ENCODE measurements around the gene DOCK1.

The DOCK1 gene

GRCh38 chr10:127356360-127356759, 451.1 kb downstream of the DOCK1 start:
- H3K9me3 ChIP-seq (ENCODE audit: control insufficient read depth, low read length) = no peaks in the 10 kb centered on the region
- no peaks in the 10 kb centered on the region for H3K4me1 ChIP-seq (ENCODE audit: control insufficient read depth, insufficient read depth, low read length)
- no peak overlapping the region for H3K4me3 ChIP-seq (ENCODE audit: low read length)

GRCh38 chr10:127357265-127357664, 452.0 kb downstream of the DOCK1 start:
- no peaks in the 10 kb centered on the region for H3K27me3 ChIP-seq (ENCODE audit: control insufficient read depth, insufficient read depth, low read length)

More at GRCh38 chr10:127356360-127356759, 451.1 kb downstream of the DOCK1 start:
- Histone ChIP-seq H3K36me3 (ENCODE audit: control insufficient read depth, insufficient read depth, low read length) (no peaks in the 10 kb centered on the region), H3K9ac (ENCODE audit: low read length) (no peak overlapping the region), H3K27me3 (ENCODE audit: control insufficient read depth, insufficient read depth, low read length) (no peaks in the 10 kb centered on the region)

GRCh38 chr10:127358337-127358736, 453.1 kb downstream of the DOCK1 start:
- H3K9me3 ChIP-seq (ENCODE audit: control insufficient read depth, low read length) = no peaks in the 10 kb centered on the region
- H3K4me1 ChIP-seq (ENCODE audit: control insufficient read depth, insufficient read depth, low read length) = no peaks in the 10 kb centered on the region
- no peak overlapping the region for H3K9ac ChIP-seq (ENCODE audit: low read length)
- no peaks in the 10 kb centered on the region for H3K36me3 ChIP-seq (ENCODE audit: control insufficient read depth, insufficient read depth, low read length)
- no peaks in the 10 kb centered on the region for H3K27me3 ChIP-seq (ENCODE audit: control insufficient read depth, insufficient read depth, low read length)
- no peak overlapping the region for H3K4me3 ChIP-seq (ENCODE audit: low read length)

More at GRCh38 chr10:127357265-127357664, 452.0 kb downstream of the DOCK1 start:
- no peak overlapping the region for H3K9ac ChIP-seq (ENCODE audit: low read length)
- H3K4me3 ChIP-seq (ENCODE audit: low read length) = no peak overlapping the region
- H3K4me1 ChIP-seq (ENCODE audit: control insufficient read depth, insufficient read depth, low read length) = no peaks in the 10 kb centered on the region
- H3K36me3 ChIP-seq (ENCODE audit: control insufficient read depth, insufficient read depth, low read length) = no peaks in the 10 kb centered on the region
- H3K9me3 ChIP-seq (ENCODE audit: control insufficient read depth, low read length) = no peaks in the 10 kb centered on the region

DNA sequence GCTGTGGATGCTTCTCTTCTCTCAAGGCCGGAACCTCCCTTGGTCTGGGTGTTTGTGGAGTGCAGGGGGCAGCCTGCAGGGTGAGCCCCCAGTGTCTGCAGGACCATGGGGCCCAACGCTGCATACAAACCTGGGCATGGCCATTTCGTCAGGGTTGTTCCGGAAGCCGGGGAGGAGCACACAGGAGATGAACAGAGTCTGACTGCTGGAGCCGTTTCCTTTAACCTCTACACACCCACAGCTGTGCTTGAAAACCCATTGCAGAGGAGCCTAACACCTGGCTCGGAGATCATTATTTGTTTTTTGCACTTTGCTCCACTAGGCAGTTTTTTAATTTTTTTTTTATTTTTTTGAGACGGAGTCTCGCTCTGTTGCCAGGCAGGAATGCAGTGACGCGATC, 458.8 kb downstream of the DOCK1 start:
- H3K27me3 ChIP-seq (ENCODE audit: control insufficient read depth, insufficient read depth, low read length) = no peaks in the 10 kb centered on the region
- H3K4me3 ChIP-seq (ENCODE audit: low read length) = no peak overlapping the region
- no peak overlapping the region for H3K9ac ChIP-seq (ENCODE audit: low read length)
- H3K36me3 ChIP-seq (ENCODE audit: control insufficient read depth, insufficient read depth, low read length) = no peaks in the 10 kb centered on the region
- H3K9me3 ChIP-seq (ENCODE audit: control insufficient read depth, low read length) = no peaks in the 10 kb centered on the region
- H3K4me1 ChIP-seq (ENCODE audit: control insufficient read depth, insufficient read depth, low read length) = no peaks in the 10 kb centered on the region

DNA sequence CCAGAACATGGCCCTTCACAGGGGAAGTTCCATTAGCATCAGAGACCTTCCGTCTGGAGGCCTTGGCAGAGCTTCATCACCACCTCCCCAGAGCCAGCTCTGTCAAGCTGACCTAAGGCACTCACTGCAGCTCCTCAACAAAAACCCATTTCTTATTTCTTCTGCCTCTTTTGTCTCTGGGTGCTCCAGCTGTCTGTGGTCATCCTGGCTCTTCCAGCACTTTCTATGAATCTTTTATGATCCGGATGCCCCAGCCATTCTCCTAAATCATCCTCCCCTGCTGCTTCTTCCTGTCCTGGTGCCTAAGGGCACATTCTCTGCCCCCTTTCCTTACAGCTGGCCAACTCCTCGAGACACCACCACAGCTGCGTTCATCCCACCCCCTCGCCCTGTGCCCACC, 462.9 kb downstream of the DOCK1 start:
- no peak overlapping the region for H3K9ac ChIP-seq (ENCODE audit: low read length)
- no peaks in the 10 kb centered on the region for H3K27me3 ChIP-seq (ENCODE audit: control insufficient read depth, insufficient read depth, low read length)
- no peaks in the 10 kb centered on the region for H3K36me3 ChIP-seq (ENCODE audit: control insufficient read depth, insufficient read depth, low read length)
- H3K4me1 ChIP-seq (ENCODE audit: control insufficient read depth, insufficient read depth, low read length) = no peaks in the 10 kb centered on the region
- no peak overlapping the region for H3K4me3 ChIP-seq (ENCODE audit: low read length)
- no peaks in the 10 kb centered on the region for H3K9me3 ChIP-seq (ENCODE audit: control insufficient read depth, low read length)

- H3K36me3 ChIP-seq (ENCODE audit: control insufficient read depth, insufficient read depth, low read length) = no peaks in the 10 kb centered on the region
- H3K4me3 ChIP-seq (ENCODE audit: low read length) = no peak overlapping the region
- H3K27me3 ChIP-seq (ENCODE audit: control insufficient read depth, insufficient read depth, low read length) = no peaks in the 10 kb centered on the region
- H3K4me1 ChIP-seq (ENCODE audit: control insufficient read depth, insufficient read depth, low read length) = no peaks in the 10 kb centered on the region
- H3K9ac ChIP-seq (ENCODE audit: low read length) = no peak overlapping the region
- no peaks in the 10 kb centered on the region for H3K9me3 ChIP-seq (ENCODE audit: control insufficient read depth, low read length)
Measured at GRCh38 chr10:127368929-127369328, 463.7 kb downstream of the DOCK1 start.

GRCh38 chr10:127370601-127371000, 465.4 kb downstream of the DOCK1 start:
- Histone ChIP-seq H3K27me3 (ENCODE audit: control insufficient read depth, insufficient read depth, low read length) (no peaks in the 10 kb centered on the region), H3K4me1 (ENCODE audit: control insufficient read depth, insufficient read depth, low read length) (no peaks in the 10 kb centered on the region), H3K9ac (ENCODE audit: low read length) (no peak overlapping the region), H3K36me3 (ENCODE audit: control insufficient read depth, insufficient read depth, low read length) (no peaks in the 10 kb centered on the region), H3K9me3 (ENCODE audit: control insufficient read depth, low read length) (no peaks in the 10 kb centered on the region), H3K4me3 (ENCODE audit: low read length) (no peak overlapping the region)

- H3K4me3 ChIP-seq (ENCODE audit: low read length) = no peak overlapping the region
- H3K9me3 ChIP-seq (ENCODE audit: control insufficient read depth, low read length) = no peaks in the 10 kb centered on the region
- no peaks in the 10 kb centered on the region for H3K27me3 ChIP-seq (ENCODE audit: control insufficient read depth, insufficient read depth, low read length)
- H3K4me1 ChIP-seq (ENCODE audit: control insufficient read depth, insufficient read depth, low read length) = no peaks in the 10 kb centered on the region
- H3K9ac ChIP-seq (ENCODE audit: low read length) = no peak overlapping the region
- H3K36me3 ChIP-seq (ENCODE audit: control insufficient read depth, insufficient read depth, low read length) = no peaks in the 10 kb centered on the region
Measured at GRCh38 chr10:127372361-127372760, 467.1 kb downstream of the DOCK1 start.

DNA sequence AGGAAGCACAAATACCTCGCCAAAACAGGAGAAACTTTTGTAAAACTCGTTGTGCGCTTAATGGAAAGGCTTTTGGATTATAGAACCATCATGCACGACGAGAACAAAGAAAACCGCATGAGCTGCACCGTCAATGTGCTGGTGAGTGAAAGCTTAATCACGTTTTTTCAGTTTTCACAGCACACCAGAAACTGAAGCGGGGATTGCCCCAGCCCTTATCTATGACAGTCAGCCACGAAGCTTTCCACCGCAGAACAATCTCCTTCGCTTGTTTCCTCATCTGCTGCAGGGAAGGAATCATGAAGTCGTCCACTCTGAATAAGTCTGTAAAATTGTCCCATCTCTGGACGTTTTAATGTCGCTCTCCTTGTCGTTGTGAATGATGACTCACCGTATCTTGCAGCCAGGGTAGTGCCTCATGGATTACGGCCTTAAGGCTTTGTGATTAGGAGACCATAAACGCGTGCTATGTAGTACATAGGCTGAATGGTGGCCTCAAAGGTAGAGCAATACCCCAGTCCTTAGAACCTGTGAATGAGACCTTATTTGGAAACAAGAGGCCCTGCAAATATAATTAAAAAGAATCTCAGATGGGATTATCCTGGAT, 468.9 kb downstream of the DOCK1 start:
- H3K4me1 ChIP-seq (ENCODE audit: control insufficient read depth, insufficient read depth, low read length) = no peaks in the 10 kb centered on the region
- H3K36me3 ChIP-seq (ENCODE audit: control insufficient read depth, insufficient read depth, low read length) = no peaks in the 10 kb centered on the region
- no peaks in the 10 kb centered on the region for H3K9me3 ChIP-seq (ENCODE audit: control insufficient read depth, low read length)
- H3K27me3 ChIP-seq (ENCODE audit: control insufficient read depth, insufficient read depth, low read length) = no peaks in the 10 kb centered on the region
- no peak overlapping the region for H3K9ac ChIP-seq (ENCODE audit: low read length)
- no peak overlapping the region for H3K4me3 ChIP-seq (ENCODE audit: low read length)

DNA sequence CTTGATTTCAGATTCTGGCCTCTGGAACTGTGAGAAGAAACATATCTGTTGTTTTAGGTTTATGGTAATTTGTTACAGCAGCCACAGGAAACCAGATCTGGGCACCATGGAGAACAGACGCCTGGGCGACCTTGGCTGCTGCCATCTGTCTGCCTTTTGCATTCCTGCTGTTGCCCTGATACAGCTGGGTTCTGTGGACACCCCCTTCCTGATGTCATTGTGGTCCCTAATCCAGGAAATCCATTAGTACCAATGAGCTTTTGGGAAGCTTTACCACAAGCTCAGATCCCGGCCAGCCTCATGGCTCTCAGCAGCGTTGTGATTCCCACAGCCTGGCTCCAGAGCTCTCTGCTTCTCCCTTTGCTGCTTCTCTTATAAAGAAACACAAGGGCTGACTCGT, 469.7 kb downstream of the DOCK1 start:
- no peaks in the 10 kb centered on the region for H3K4me1 ChIP-seq (ENCODE audit: control insufficient read depth, insufficient read depth, low read length)
- no peaks in the 10 kb centered on the region for H3K36me3 ChIP-seq (ENCODE audit: control insufficient read depth, insufficient read depth, low read length)
- H3K27me3 ChIP-seq (ENCODE audit: control insufficient read depth, insufficient read depth, low read length) = no peaks in the 10 kb centered on the region
- H3K9me3 ChIP-seq (ENCODE audit: control insufficient read depth, low read length) = no peaks in the 10 kb centered on the region
- H3K4me3 ChIP-seq (ENCODE audit: low read length) = no peak overlapping the region
- no peak overlapping the region for H3K9ac ChIP-seq (ENCODE audit: low read length)

DNA sequence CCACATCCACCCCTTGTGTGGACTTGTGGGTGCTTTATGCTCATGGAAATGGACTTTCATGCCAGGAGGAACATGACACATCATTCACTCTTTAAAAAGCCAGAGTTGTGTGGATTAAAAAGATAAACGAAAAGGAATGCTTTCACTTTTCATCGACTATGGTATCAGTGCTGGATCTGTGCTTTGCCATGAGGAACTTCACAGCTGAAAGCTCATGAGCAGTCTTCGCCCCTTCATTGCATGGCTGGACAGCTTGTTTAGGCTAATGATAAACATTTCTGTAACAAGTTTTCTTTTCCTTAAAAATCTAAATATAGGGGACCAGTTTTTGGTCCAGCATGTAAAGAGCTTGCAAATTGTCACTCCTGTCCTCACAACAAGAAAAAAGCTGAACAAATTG, 470.2 kb downstream of the DOCK1 start:
- no peaks in the 10 kb centered on the region for H3K27me3 ChIP-seq (ENCODE audit: control insufficient read depth, insufficient read depth, low read length)
- no peaks in the 10 kb centered on the region for H3K9me3 ChIP-seq (ENCODE audit: control insufficient read depth, low read length)
- H3K4me1 ChIP-seq (ENCODE audit: control insufficient read depth, insufficient read depth, low read length) = no peaks in the 10 kb centered on the region
- no peaks in the 10 kb centered on the region for H3K36me3 ChIP-seq (ENCODE audit: control insufficient read depth, insufficient read depth, low read length)
- no peak overlapping the region for H3K9ac ChIP-seq (ENCODE audit: low read length)
- H3K4me3 ChIP-seq (ENCODE audit: low read length) = no peak overlapping the region

- Histone ChIP-seq H3K4me1 (ENCODE audit: control insufficient read depth, insufficient read depth, low read length) (no peaks in the 10 kb centered on the region), H3K36me3 (ENCODE audit: control insufficient read depth, insufficient read depth, low read length) (no peaks in the 10 kb centered on the region), H3K9ac (ENCODE audit: low read length) (no peak overlapping the region), H3K9me3 (ENCODE audit: control insufficient read depth, low read length) (no peaks in the 10 kb centered on the region), H3K4me3 (ENCODE audit: low read length) (no peak overlapping the region), H3K27me3 (ENCODE audit: control insufficient read depth, insufficient read depth, low read length) (no peaks in the 10 kb centered on the region)
Measured at GRCh38 chr10:127376071-127376470, 470.8 kb downstream of the DOCK1 start.

- H3K36me3 ChIP-seq (ENCODE audit: control insufficient read depth, insufficient read depth, low read length) = no peaks in the 10 kb centered on the region
- no peaks in the 10 kb centered on the region for H3K27me3 ChIP-seq (ENCODE audit: control insufficient read depth, insufficient read depth, low read length)
- H3K4me3 ChIP-seq (ENCODE audit: low read length) = no peak overlapping the region
- no peaks in the 10 kb centered on the region for H3K9me3 ChIP-seq (ENCODE audit: control insufficient read depth, low read length)
- H3K4me1 ChIP-seq (ENCODE audit: control insufficient read depth, insufficient read depth, low read length) = no peaks in the 10 kb centered on the region
- no peak overlapping the region for H3K9ac ChIP-seq (ENCODE audit: low read length)
Measured at GRCh38 chr10:127378628-127379027, 473.4 kb downstream of the DOCK1 start.
